GM12801 (cell line): Measurements from ENCODE around the gene CNTRL.

Experiments used
- CTCF ChIP-seq: IDR thresholded peaks from one replicate; pipeline ENCODE4 v1.5.1; 2011; ENCODE audit warnings: control low read depth; ENCODE audit not compliant: insufficient read length; ENCODE audit errors: extremely low read depth

Gene CNTRL

GRCh38 chr9:121105531-121105930, 30.8 kb downstream of the CNTRL start:
- no peak for TF ChIP-seq CTCF

- no peak for TF ChIP-seq CTCF
These were observed 32.3 kb downstream of the CNTRL start for GRCh38 chr9:121107029-121107428.

GRCh38 chr9:121107881-121108280, 33.1 kb downstream of the CNTRL start:
- no peak for TF ChIP-seq CTCF

- TF ChIP-seq CTCF = no peak
These were observed 40.7 kb downstream of the CNTRL start for GRCh38 chr9:121115466-121115865.

- no peak for TF ChIP-seq CTCF
These were observed 43.5 kb downstream of the CNTRL start for GRCh38 chr9:121118266-121118665.

- TF ChIP-seq CTCF = no peak
These were observed 45.6 kb downstream of the CNTRL start for GRCh38 chr9:121120386-121120785.

- no peak for TF ChIP-seq CTCF
These were observed 46.9 kb downstream of the CNTRL start for GRCh38 chr9:121121582-121122087.
